Kidney (tissue), 14 donors: ENCODE data around the gene VWF. TPM values are rescaled to one million over a fixed set of nuclear protein-coding genes. Genes with fewer than 3 reads are reported as not detected.

Source experiments
- DNase-seq, 5 donors: peaks; one replicate each; pipeline ENCODE4 v3.0.0-alpha.2; 2013 to 2020
- FAIRE-seq: peaks from 2 replicates; lab custom pipeline; 2012; peaks lifted over from hg19 to GRCh38; lab: Jason Lieb, UNC
- H3K27ac ChIP-seq, 2 donors: one replicate each; pipeline ENCODE4 v1.7.0; 2013; ENCODE audit warnings: low read depth in 2 of 2, low read length in 2 of 2, inconsistent platforms in 1 of 2
- H3K27me3 ChIP-seq: one replicate; pipeline ENCODE4 v1.7.1; 2013; ENCODE audit warnings: low read length, inconsistent platforms; ENCODE audit not compliant: control insufficient read depth, insufficient read depth
- H3K36me3 ChIP-seq, 3 donors: one replicate each; pipeline versions ENCODE4 v1.7.0 to v1.7.1; 2013; ENCODE audit warnings: low read length in 3 of 3, control low read depth in 1 of 3, inconsistent platforms in 1 of 3; ENCODE audit not compliant: insufficient read depth in 3 of 3, control insufficient read depth in 2 of 3
- H3K4me1 ChIP-seq, 3 donors: one replicate each; pipeline versions ENCODE4 v1.7.0 to v1.7.1; 2013; ENCODE audit warnings: low read length in 3 of 3, inconsistent platforms in 1 of 3, low read depth in 1 of 3; ENCODE audit not compliant: control insufficient read depth in 2 of 3, insufficient read depth in 2 of 3
- H3K4me3 ChIP-seq, 3 donors: one replicate each; pipeline versions ENCODE4 v1.7.0 to v1.8.1; 2013; ENCODE audit warnings: low read length in 3 of 3, control low read depth in 1 of 3, inconsistent platforms in 1 of 3
- H3K9ac ChIP-seq, 3 donors: one replicate each; pipeline versions ENCODE4 v1.7.0 to v1.7.1; 2013; ENCODE audit warnings: low read length in 3 of 3, control low read depth in 1 of 3, inconsistent platforms in 1 of 3
- H3K9me3 ChIP-seq, 3 donors: one replicate each; pipeline versions ENCODE4 v1.7.0 to v1.7.1; 2013; ENCODE audit warnings: low read length in 3 of 3, control low read depth in 1 of 3, inconsistent platforms in 1 of 3; ENCODE audit not compliant: control insufficient read depth in 2 of 3, insufficient read depth in 1 of 3
- intact Hi-C: fragments of 100-400 bp; cut with DNase I; formaldehyde crosslinking; loops from one replicate; pipeline ENCODE4 v1.11.1; 2022
- polyA plus RNA-seq: library from polyadenylated mRNA; stranded (reverse); fragments of 350-450 nt; fragmentation: Illumina TruSeq; extraction: RNeasy Lipid Tissue Mini Kit (QIAGEN cat#74804); gene quantifications from one replicate; pipeline ENCODE4 v1.2.3, GENCODE V29; 2014; ENCODE audit warnings: low read depth, low replicate concordance; ENCODE audit not compliant: insufficient read depth
- total RNA-seq: library from RNA; stranded (reverse); fragmentation: NEBNext Ultra II Directional; extraction: Animal tissue kit (Norgen Biotek cat#: 25700); gene quantifications from one replicate; pipeline ENCODE4 v1.2.1, GENCODE V29; 2021
- TF ChIP-seq, protein P1 (sequence below): IDR thresholded peaks from 3 replicates; pipeline ENCODE4 v1.5.1; 2012; ENCODE audit warnings: mild to moderate bottlenecking, moderate library complexity, borderline replicate concordance; ENCODE audit not compliant: insufficient read depth; ENCODE audit errors: extremely low read depth
- donor health status: control.
- donor health status: control.
- donor health status: control.
- donor health status: control.
- donor health status: control.
- donor health status: DM: yes; HTN: yes; CAD: no.
- donor health status: Normal renal cell carcinoma (clear cell type).

The VWF gene
- total and polyA plus RNA-seq, 2 donors from 2014 or later = 9.6 to 183 TPM

- Histone ChIP-seq H3K4me3 (no peak overlapping the region), H3K4me1 (peaks cover 0 to 3% (median 0%) of the 10 kb centered on the region in 3 donors), H3K27ac (peak overlapping the region in 1 of 2 donors; percentile 11), H3K9me3 (no peaks in the 10 kb centered on the region), H3K36me3 (no peaks in the 10 kb centered on the region), H3K27me3 (no peaks in the 10 kb centered on the region), H3K9ac (no peak overlapping the region)
- TF ChIP-seq, protein P1, sequence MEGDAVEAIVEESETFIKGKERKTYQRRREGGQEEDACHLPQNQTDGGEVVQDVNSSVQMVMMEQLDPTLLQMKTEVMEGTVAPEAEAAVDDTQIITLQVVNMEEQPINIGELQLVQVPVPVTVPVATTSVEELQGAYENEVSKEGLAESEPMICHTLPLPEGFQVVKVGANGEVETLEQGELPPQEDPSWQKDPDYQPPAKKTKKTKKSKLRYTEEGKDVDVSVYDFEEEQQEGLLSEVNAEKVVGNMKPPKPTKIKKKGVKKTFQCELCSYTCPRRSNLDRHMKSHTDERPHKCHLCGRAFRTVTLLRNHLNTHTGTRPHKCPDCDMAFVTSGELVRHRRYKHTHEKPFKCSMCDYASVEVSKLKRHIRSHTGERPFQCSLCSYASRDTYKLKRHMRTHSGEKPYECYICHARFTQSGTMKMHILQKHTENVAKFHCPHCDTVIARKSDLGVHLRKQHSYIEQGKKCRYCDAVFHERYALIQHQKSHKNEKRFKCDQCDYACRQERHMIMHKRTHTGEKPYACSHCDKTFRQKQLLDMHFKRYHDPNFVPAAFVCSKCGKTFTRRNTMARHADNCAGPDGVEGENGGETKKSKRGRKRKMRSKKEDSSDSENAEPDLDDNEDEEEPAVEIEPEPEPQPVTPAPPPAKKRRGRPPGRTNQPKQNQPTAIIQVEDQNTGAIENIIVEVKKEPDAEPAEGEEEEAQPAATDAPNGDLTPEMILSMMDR = no peak
- intact Hi-C loops = no loop called here
- DNase-seq (peak in 1 of 5 donors; percentile 56), FAIRE-seq (no peak)
Observed at GRCh38 chr12:6135071-6135470, 10.6 kb upstream of the VWF start.

DNA sequence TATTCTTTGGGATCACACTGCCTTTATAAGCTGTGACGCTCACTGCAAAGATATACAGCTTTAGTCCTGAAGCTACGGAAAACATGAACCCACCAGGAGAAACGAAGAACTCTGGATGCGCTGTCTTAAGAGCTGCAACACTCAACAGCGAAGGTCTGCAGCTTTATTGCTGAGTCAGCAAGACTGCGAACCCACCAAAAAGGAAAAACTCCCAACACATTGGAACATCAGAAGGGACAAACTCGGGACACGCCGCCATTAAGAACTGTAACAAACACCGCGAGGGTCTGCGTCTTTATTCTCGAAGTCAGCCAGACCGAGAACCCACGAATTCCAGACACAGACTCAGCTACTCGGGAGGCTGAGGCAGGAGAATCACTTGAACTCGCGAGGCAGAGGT lies 9.2 kb upstream of the VWF start:
- H3K36me3 ChIP-seq = no peaks in the 10 kb centered on the region
- no peak overlapping the region for H3K27ac ChIP-seq
- no peak overlapping the region for H3K9ac ChIP-seq
- no peaks in the 10 kb centered on the region for H3K9me3 ChIP-seq
- DNase-seq (peak in 1 of 5 donors; percentile 19), FAIRE-seq (no peak)
- intact Hi-C loops = no loop called here
- H3K4me1 ChIP-seq = no peaks in the 10 kb centered on the region
- no peaks in the 10 kb centered on the region for H3K27me3 ChIP-seq
- TF ChIP-seq, protein P1 = no peak
- no peak overlapping the region for H3K4me3 ChIP-seq

DNA sequence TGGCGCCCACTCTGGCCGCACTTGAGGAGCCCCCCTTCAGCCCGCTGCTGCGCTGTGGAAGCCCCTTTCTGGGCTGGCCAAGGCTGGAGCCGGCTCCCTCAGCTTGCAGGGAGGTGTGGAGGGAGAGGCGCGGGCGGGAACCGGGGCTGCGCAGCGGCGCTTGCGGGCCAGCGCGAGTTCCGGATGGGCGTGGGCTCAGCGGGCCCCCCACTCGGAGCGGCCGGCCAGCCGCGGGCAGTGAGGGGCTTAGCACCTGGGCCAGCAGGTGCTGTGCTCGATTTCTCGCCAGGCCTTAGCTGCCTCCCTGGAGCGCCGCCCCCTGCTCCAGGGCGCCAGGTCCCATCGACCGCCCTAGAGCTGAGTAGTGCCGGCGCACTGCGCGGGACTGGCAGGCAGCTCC lies 8.0 kb upstream of the VWF start:
- intact Hi-C loops = no loop called here
- FAIRE-seq (no peak), DNase-seq (peak in 1 of 5 donors; percentile 29)
- H3K4me3 ChIP-seq = no peak overlapping the region
- no peaks in the 10 kb centered on the region for H3K27me3 ChIP-seq
- TF ChIP-seq, protein P1 = no peak
- no peaks in the 10 kb centered on the region for H3K36me3 ChIP-seq
- no peak overlapping the region for H3K9ac ChIP-seq
- H3K4me1 ChIP-seq = no peaks in the 10 kb centered on the region
- H3K27ac ChIP-seq = no peak overlapping the region
- H3K9me3 ChIP-seq = no peaks in the 10 kb centered on the region

DNA sequence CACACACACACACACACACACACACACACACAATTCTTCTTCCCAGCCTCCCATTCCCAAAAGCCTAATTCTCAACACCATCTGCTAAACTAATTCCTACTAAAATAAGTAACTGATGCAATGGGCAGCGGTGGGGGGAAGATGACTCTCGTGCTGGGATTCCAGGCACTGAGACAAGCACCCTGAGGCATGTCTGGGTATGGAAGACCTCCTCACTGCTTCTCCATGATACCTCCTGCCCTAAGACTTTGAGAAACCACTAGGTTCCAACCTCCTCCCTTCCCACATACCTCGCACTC lies 789 bp upstream of the VWF start:
- FAIRE-seq (no peak), DNase-seq (peak in 1 of 5 donors; percentile 14)
- no peaks in the 10 kb centered on the region for H3K9me3 ChIP-seq
- H3K4me3 ChIP-seq = no peak overlapping the region
- TF ChIP-seq, protein P1 = no peak
- no peak overlapping the region for H3K9ac ChIP-seq
- H3K36me3 ChIP-seq = no peaks in the 10 kb centered on the region
- H3K27ac ChIP-seq = no peak overlapping the region
- intact Hi-C loops = no loop called here
- H3K27me3 ChIP-seq = no peaks in the 10 kb centered on the region
- peaks cover 0 to 7% (median 0%) of the 10 kb centered on the region in 3 donors for H3K4me1 ChIP-seq
